GM19023 (cell line): ENCODE results near the gene TARBP2.
A peak's percentile ranks its signal among the peaks of the same experiment; 100 is the strongest.
"Not testable (repeated sequence)": the region's sequence is repeated elsewhere in the genome, so short reads cannot be mapped to it uniquely, and the experiment has no call there.

ENCODE experiments used
- ATAC-seq: cut with Tn5 transposase; IDR thresholded peaks from one replicate; pipeline ENCODE4 v1.9.1; 2021; ENCODE audit warnings: mild to moderate bottlenecking, moderate library complexity; ENCODE audit not compliant: unreplicated experiment

Gene TARBP2

GRCh38 chr12:53510181-53510812 is 9.2 kb downstream of the TARBP2 start:
- ATAC-seq, result no peak

GRCh38 chr12:53513712-53514410 is 12.8 kb downstream of the TARBP2 start:
- ATAC-seq, result no peak

GRCh38 chr12:53514628-53515290 is 13.7 kb downstream of the TARBP2 start:
- ATAC-seq, result no peak

- no peak for ATAC-seq
Measured at GRCh38 chr12:53515291-53515680, 14.2 kb downstream of the TARBP2 start.

- no peak for ATAC-seq
Measured at GRCh38 chr12:53516758-53517455, 15.8 kb downstream of the TARBP2 start.

- ATAC-seq, result no peak
Measured at GRCh38 chr12:53518381-53518780, 17.3 kb downstream of the TARBP2 start.

GRCh38 chr12:53523131-53523530 is 22.0 kb downstream of the TARBP2 start:
- no peak for ATAC-seq

GRCh38 chr12:53524476-53524875 is 23.4 kb downstream of the TARBP2 start:
- no peak for ATAC-seq

- no peak for ATAC-seq
Measured at GRCh38 chr12:53530061-53530460, 29.0 kb downstream of the TARBP2 start.

- no peak for ATAC-seq
Measured at GRCh38 chr12:53530920-53531319, 29.8 kb downstream of the TARBP2 start.

GRCh38 chr12:53532021-53532420 is 30.9 kb downstream of the TARBP2 start:
- ATAC-seq, result no peak

- no peak for ATAC-seq
Measured at GRCh38 chr12:53532524-53533445, 31.7 kb downstream of the TARBP2 start.

GRCh38 chr12:53533471-53533870 is 32.4 kb downstream of the TARBP2 start:
- ATAC-seq, result no peak

GRCh38 chr12:53536962-53537361 is 35.9 kb downstream of the TARBP2 start:
- ATAC-seq, result no peak

- ATAC-seq, result no peak
Measured at GRCh38 chr12:53538209-53538689, 37.2 kb downstream of the TARBP2 start.

- no peak for ATAC-seq
Measured at GRCh38 chr12:53539526-53539925, 38.4 kb downstream of the TARBP2 start.

- peak; percentile 78 for ATAC-seq
Measured at GRCh38 chr12:53543539-53543938, 42.5 kb downstream of the TARBP2 start.

- not testable (repeated sequence) for ATAC-seq
Measured at GRCh38 chr12:53548354-53548753, 47.3 kb downstream of the TARBP2 start.

GRCh38 chr12:53550131-53550530 is 49.0 kb downstream of the TARBP2 start:
- not testable (repeated sequence) for ATAC-seq

GRCh38 chr12:53550595-53550994 is 49.5 kb downstream of the TARBP2 start:
- no peak for ATAC-seq
